Activated T-helper 1 cell treated with anti-CD3 and anti-CD28 coated beads, Interleukin-12 subunit alpha, Interleukin-12 subunit beta, Interleukin-2, Interleukin-4 antibody, amounts not matched to agents 30 ng/mL and 10 ng/mL and 1 ng/mL, durations not matched to agents 14 hours and 24 hours and 36 hours (primary cell): Measurements from ENCODE around the gene GABRD. TPM values are rescaled to one million over a fixed set of nuclear protein-coding genes. Genes with fewer than 3 reads are reported as not detected.
"Not testable (repeated sequence)": the region's sequence is repeated elsewhere in the genome, so short reads cannot be mapped to it uniquely, and the experiment has no call there.

ENCODE experiments used
- DNase-seq: peaks from one replicate; pipeline ENCODE4 v3.0.0; 2021; ENCODE audit warnings: low spot score
- H3K27ac Mint-ChIP-seq: one replicate; pipeline ENCODE4 v1.8.0; 2021; ENCODE audit warnings: mild to moderate bottlenecking, mixed read lengths
- H3K27me3 Mint-ChIP-seq: one replicate; pipeline ENCODE4 v1.8.0; 2022; ENCODE audit warnings: mild to moderate bottlenecking, moderate library complexity, mixed read lengths; ENCODE audit not compliant: insufficient read depth
- H3K36me3 Mint-ChIP-seq: one replicate; pipeline ENCODE4 v1.8.0; 2021; ENCODE audit warnings: low read depth, mixed read lengths
- H3K4me1 Mint-ChIP-seq: one replicate; pipeline ENCODE4 v1.8.0; 2021; ENCODE audit warnings: low read depth, mixed read lengths
- H3K4me3 Mint-ChIP-seq: one replicate; pipeline ENCODE4 v1.8.0; 2021; ENCODE audit warnings: mild to moderate bottlenecking, moderate library complexity, mixed read lengths
- H3K9me3 Mint-ChIP-seq: one replicate; pipeline ENCODE4 v1.8.0; 2021; ENCODE audit warnings: mixed read lengths
- intact Hi-C: fragments of 100-400 bp; cut with micrococcal nuclease; formaldehyde crosslinking; loops from one replicate; pipeline ENCODE4 v1.15.1; 2024
- total RNA-seq: library from RNA; stranded (reverse); gene quantifications from 2 replicates; pipeline ENCODE4 v1.2.3, GENCODE V29; 2022

GABRD gene
- total RNA-seq, 1 donor from 2014 or later, result 0.26 TPM

GRCh38 chr1:1978690-1979481, 40.3 kb upstream of the GABRD start:
- H3K36me3 Mint-ChIP-seq, intact Hi-C loops, H3K4me1 Mint-ChIP-seq, H3K4me3 Mint-ChIP-seq, H3K27me3 Mint-ChIP-seq, DNase-seq, H3K27ac Mint-ChIP-seq: not testable (repeated sequence)
- peaks cover 14% of the 10 kb centered on the region for H3K9me3 Mint-ChIP-seq

GRCh38 chr1:1979482-1980165, 39.5 kb upstream of the GABRD start:
- Mint-ChIP-seq H3K36me3 (no peaks in the 10 kb centered on the region), H3K9me3 (peaks cover 14% of the 10 kb centered on the region), H3K27ac (no peak overlapping the region), H3K4me3 (no peak overlapping the region), H3K4me1 (no peaks in the 10 kb centered on the region), H3K27me3 (no peaks in the 10 kb centered on the region)
- no peak for DNase-seq
- intact Hi-C loops, result no loop called here

- DNase-seq, result no peak
- H3K36me3 Mint-ChIP-seq, result no peaks in the 10 kb centered on the region
Measured at GRCh38 chr1:1980467-1981141, 38.5 kb upstream of the GABRD start.

GRCh38 chr1:1981142-1981500, 38.0 kb upstream of the GABRD start:
- H3K9me3 Mint-ChIP-seq, result peaks cover 14% of the 10 kb centered on the region
- no peaks in the 10 kb centered on the region for H3K4me1 Mint-ChIP-seq
- DNase-seq, result no peak
- intact Hi-C loops, result no loop called here
- no peaks in the 10 kb centered on the region for H3K27me3 Mint-ChIP-seq
- no peak overlapping the region for H3K4me3 Mint-ChIP-seq
- no peak overlapping the region for H3K27ac Mint-ChIP-seq
- no peaks in the 10 kb centered on the region for H3K36me3 Mint-ChIP-seq

More at GRCh38 chr1:1980467-1981141, 38.5 kb upstream of the GABRD start:
- H3K27me3 Mint-ChIP-seq, result no peaks in the 10 kb centered on the region
- H3K4me1 Mint-ChIP-seq, result no peaks in the 10 kb centered on the region
- intact Hi-C loops, result no loop called here
- H3K27ac Mint-ChIP-seq, result no peak overlapping the region
- no peak overlapping the region for H3K4me3 Mint-ChIP-seq
- H3K9me3 Mint-ChIP-seq, result peaks cover 14% of the 10 kb centered on the region

GRCh38 chr1:1981631-1982327, 37.4 kb upstream of the GABRD start:
- H3K36me3 Mint-ChIP-seq, H3K27ac Mint-ChIP-seq, H3K27me3 Mint-ChIP-seq, DNase-seq, H3K4me1 Mint-ChIP-seq, intact Hi-C loops, H3K4me3 Mint-ChIP-seq: not testable (repeated sequence)
- peaks cover 14% of the 10 kb centered on the region for H3K9me3 Mint-ChIP-seq

- H3K27me3 Mint-ChIP-seq, result no peaks in the 10 kb centered on the region
- H3K4me3 Mint-ChIP-seq, result no peak overlapping the region
- no peaks in the 10 kb centered on the region for H3K36me3 Mint-ChIP-seq
- no peak overlapping the region for H3K27ac Mint-ChIP-seq
- intact Hi-C loops, result no loop called here
- peaks cover 14% of the 10 kb centered on the region for H3K9me3 Mint-ChIP-seq
- no peak for DNase-seq
- H3K4me1 Mint-ChIP-seq, result no peaks in the 10 kb centered on the region
Measured at GRCh38 chr1:1982379-1983232, 36.5 kb upstream of the GABRD start.

GRCh38 chr1:1984560-1985070, 34.5 kb upstream of the GABRD start:
- intact Hi-C loops, result no loop called here
- no peak for DNase-seq
- H3K9me3 Mint-ChIP-seq, result peaks cover 3% of the 10 kb centered on the region
- H3K4me3 Mint-ChIP-seq, result no peak overlapping the region
- H3K36me3 Mint-ChIP-seq, result no peaks in the 10 kb centered on the region
- H3K27me3 Mint-ChIP-seq, result peaks cover 8% of the 10 kb centered on the region
- H3K4me1 Mint-ChIP-seq, result no peaks in the 10 kb centered on the region
- H3K27ac Mint-ChIP-seq, result no peak overlapping the region

- Mint-ChIP-seq H3K4me1 (no peaks in the 10 kb centered on the region), H3K9me3 (no peaks in the 10 kb centered on the region), H3K27ac (no peak overlapping the region), H3K27me3 (peaks cover 11% of the 10 kb centered on the region), H3K36me3 (no peaks in the 10 kb centered on the region), H3K4me3 (no peak overlapping the region)
- no peak for DNase-seq
- intact Hi-C loops, result no loop called here
Measured at GRCh38 chr1:1985375-1986050, 33.6 kb upstream of the GABRD start.

- Mint-ChIP-seq H3K36me3 (no peaks in the 10 kb centered on the region), H3K4me3 (no peak overlapping the region), H3K4me1 (no peaks in the 10 kb centered on the region), H3K27ac (no peak overlapping the region), H3K9me3 (no peaks in the 10 kb centered on the region), H3K27me3 (peaks cover 14% of the 10 kb centered on the region)
- DNase-seq, result no peak
- intact Hi-C loops, result no loop called here
Measured at GRCh38 chr1:1986451-1987141, 32.5 kb upstream of the GABRD start.

GRCh38 chr1:1987142-1987510, 32.0 kb upstream of the GABRD start:
- no peak overlapping the region for H3K27ac Mint-ChIP-seq
- no peaks in the 10 kb centered on the region for H3K4me1 Mint-ChIP-seq
- intact Hi-C loops, result no loop called here
- H3K36me3 Mint-ChIP-seq, result no peaks in the 10 kb centered on the region
- DNase-seq, result no peak
- H3K27me3 Mint-ChIP-seq, result peaks cover 14% of the 10 kb centered on the region
- no peaks in the 10 kb centered on the region for H3K9me3 Mint-ChIP-seq
- no peak overlapping the region for H3K4me3 Mint-ChIP-seq
